ENCODE data around the gene NUBP2.

Gene NUBP2

GRCh38 chr16:1745900-1746692 lies 36.7 kb upstream of the NUBP2 start:
- no peak overlapping the region for H4K8ac ChIP-seq (ENCODE audit: low read depth, low read length)
- no peak overlapping the region for H3K4ac ChIP-seq (ENCODE audit: low read length)
- peaks cover 35 to 82% of the 10 kb centered on the region in 2 donors for H3K36me3 ChIP-seq (replicated peaks in 1 of 2; ENCODE audit: control insufficient read depth in 2 of 2, insufficient read depth in 2 of 2, low read length in 2 of 2)
- H2BK120ac ChIP-seq (ENCODE audit: low read depth, low read length) = no peak overlapping the region
- H3K9me3 ChIP-seq (replicated peaks in 1 of 2; ENCODE audit: control insufficient read depth in 2 of 2, insufficient read depth in 1 of 2, low read depth in 1 of 2, low read length in 2 of 2) = peaks cover 0 to 1% of the 10 kb centered on the region in 2 donors
- no peak for DNase-seq (ENCODE audit: low spot score)
- H4K91ac ChIP-seq (ENCODE audit: low read depth, low read length, poor library complexity) = no peak overlapping the region
- no peak overlapping the region for H3K14ac ChIP-seq (ENCODE audit: low read length)
- no peaks in the 10 kb centered on the region for H3K4me1 ChIP-seq (ENCODE audit: control insufficient read depth in 2 of 2, insufficient read depth in 1 of 2, low read depth in 1 of 2, low read length in 2 of 2)
- no peak overlapping the region for H3K18ac ChIP-seq (ENCODE audit: low read length)
- no peak overlapping the region for H2BK15ac ChIP-seq (ENCODE audit: low read length)
- no peak overlapping the region for H3K9ac ChIP-seq (ENCODE audit: low read depth, low read length, poor library complexity)
- H3K23ac ChIP-seq (ENCODE audit: low read depth, low read length, poor library complexity) = no peak overlapping the region
- H2BK12ac ChIP-seq (ENCODE audit: low read length) = peak overlapping the region; percentile 41
- no peak overlapping the region for H3K4me3 ChIP-seq (ENCODE audit: low read length in 2 of 2)
- H3K27ac ChIP-seq (replicated peaks; ENCODE audit: low read length) = no peak overlapping the region
- H2AFZ ChIP-seq (ENCODE audit: low read length) = no peak overlapping the region
- peaks cover 1% of the 10 kb centered on the region for H3K79me1 ChIP-seq (ENCODE audit: low read depth, low read length)
- no peak overlapping the region for H2BK5ac ChIP-seq (ENCODE audit: low read length)
- no peak overlapping the region for H2AK5ac ChIP-seq (ENCODE audit: low read depth, low read length)
- no peak overlapping the region for H3K4me2 ChIP-seq (ENCODE audit: insufficient read depth, low read length, poor library complexity, severe bottlenecking)
- WGBS, 2 donors (ENCODE audit: extremely low coverage in 2 of 2, insufficient read length in 2 of 2, insufficient replicate concordance in 1 of 2) = no CpG with 5 or more reads among the region's 29 CpGs
- no peaks in the 10 kb centered on the region for H3K27me3 ChIP-seq (ENCODE audit: control insufficient read depth in 3 of 3, insufficient read depth in 3 of 3, low read depth in 1 of 3, low read length in 3 of 3)

GRCh38 chr16:1746693-1747195 lies 36.0 kb upstream of the NUBP2 start:
- Histone ChIP-seq H3K4me2 (ENCODE audit: insufficient read depth, low read length, poor library complexity, severe bottlenecking) (no peak overlapping the region), H3K27ac (replicated peaks; ENCODE audit: low read length) (no peak overlapping the region), H3K9ac (ENCODE audit: low read depth, low read length, poor library complexity) (peak overlapping the region; percentile 44), H3K4ac (ENCODE audit: low read length) (no peak overlapping the region), H3K9me3 (replicated peaks in 1 of 2; ENCODE audit: control insufficient read depth in 2 of 2, insufficient read depth in 1 of 2, low read depth in 1 of 2, low read length in 2 of 2) (peaks cover 0 to 1% of the 10 kb centered on the region in 2 donors), H2BK12ac (ENCODE audit: low read length) (peak overlapping the region; percentile 41), H3K18ac (ENCODE audit: low read length) (no peak overlapping the region), H2BK120ac (ENCODE audit: low read depth, low read length) (no peak overlapping the region), H4K91ac (ENCODE audit: low read depth, low read length, poor library complexity) (no peak overlapping the region), H3K36me3 (replicated peaks in 1 of 2; ENCODE audit: control insufficient read depth in 2 of 2, insufficient read depth in 2 of 2, low read length in 2 of 2) (peaks cover 38 to 83% of the 10 kb centered on the region in 2 donors), H3K27me3 (ENCODE audit: control insufficient read depth in 3 of 3, insufficient read depth in 3 of 3, low read depth in 1 of 3, low read length in 3 of 3) (no peaks in the 10 kb centered on the region), H2AFZ (ENCODE audit: low read length) (no peak overlapping the region), H3K4me3 (ENCODE audit: low read length in 2 of 2) (no peak overlapping the region), H3K79me1 (ENCODE audit: low read depth, low read length) (peaks cover 1% of the 10 kb centered on the region), H3K23ac (ENCODE audit: low read depth, low read length, poor library complexity) (peak overlapping the region; percentile 65), H2BK5ac (ENCODE audit: low read length) (no peak overlapping the region), H3K4me1 (ENCODE audit: control insufficient read depth in 2 of 2, insufficient read depth in 1 of 2, low read depth in 1 of 2, low read length in 2 of 2) (no peaks in the 10 kb centered on the region), H2AK5ac (ENCODE audit: low read depth, low read length) (no peak overlapping the region), H3K14ac (ENCODE audit: low read length) (no peak overlapping the region), H2BK15ac (ENCODE audit: low read length) (no peak overlapping the region), H4K8ac (ENCODE audit: low read depth, low read length) (no peak overlapping the region)
- no peak for DNase-seq (ENCODE audit: low spot score)
- WGBS, 2 donors (ENCODE audit: extremely low coverage in 2 of 2, insufficient read length in 2 of 2, insufficient replicate concordance in 1 of 2) = no CpG with 5 or more reads among the region's 31 CpGs

DNA sequence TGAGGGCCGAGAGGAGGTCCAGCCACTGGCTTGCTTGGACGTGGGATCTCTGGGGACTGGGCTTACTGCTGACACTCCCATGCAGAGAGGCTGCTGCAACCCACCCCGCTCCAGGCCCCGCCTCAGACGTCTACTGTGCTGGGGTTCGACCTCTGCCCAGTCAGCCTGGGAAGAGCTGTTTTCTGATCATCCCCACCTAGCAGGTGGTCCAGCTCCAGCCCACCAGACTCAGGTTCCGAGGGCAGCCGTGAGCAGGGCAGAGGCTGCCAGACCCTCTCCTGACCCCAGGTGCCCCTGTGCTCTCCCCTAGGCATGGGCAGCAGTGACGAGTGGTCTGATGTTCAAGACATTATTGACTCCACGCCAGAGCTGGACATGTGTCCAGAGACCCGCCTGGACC lies 34.8 kb upstream of the NUBP2 start:
- H3K9ac ChIP-seq (ENCODE audit: low read depth, low read length, poor library complexity) = no peak overlapping the region
- no peak for DNase-seq (ENCODE audit: low spot score)
- H3K36me3 ChIP-seq (replicated peaks in 1 of 2; ENCODE audit: control insufficient read depth in 2 of 2, insufficient read depth in 2 of 2, low read length in 2 of 2) = peaks cover 45 to 87% of the 10 kb centered on the region in 2 donors
- WGBS, 2 donors (ENCODE audit: extremely low coverage in 2 of 2, insufficient read length in 2 of 2, insufficient replicate concordance in 1 of 2) = no CpG with 5 or more reads among the region's 11 CpGs
- H2BK120ac ChIP-seq (ENCODE audit: low read depth, low read length) = no peak overlapping the region
- H3K18ac ChIP-seq (ENCODE audit: low read length) = no peak overlapping the region
- peaks cover 0 to 1% of the 10 kb centered on the region in 2 donors for H3K9me3 ChIP-seq (replicated peaks in 1 of 2; ENCODE audit: control insufficient read depth in 2 of 2, insufficient read depth in 1 of 2, low read depth in 1 of 2, low read length in 2 of 2)
- peaks cover 1% of the 10 kb centered on the region for H3K79me1 ChIP-seq (ENCODE audit: low read depth, low read length)
- H3K27ac ChIP-seq (replicated peaks; ENCODE audit: low read length) = no peak overlapping the region
- no peak overlapping the region for H3K4ac ChIP-seq (ENCODE audit: low read length)
- H2AK5ac ChIP-seq (ENCODE audit: low read depth, low read length) = no peak overlapping the region
- H3K27me3 ChIP-seq (ENCODE audit: control insufficient read depth in 3 of 3, insufficient read depth in 3 of 3, low read depth in 1 of 3, low read length in 3 of 3) = no peaks in the 10 kb centered on the region
- H3K23ac ChIP-seq (ENCODE audit: low read depth, low read length, poor library complexity) = no peak overlapping the region
- no peak overlapping the region for H4K8ac ChIP-seq (ENCODE audit: low read depth, low read length)
- H2BK5ac ChIP-seq (ENCODE audit: low read length) = no peak overlapping the region
- no peak overlapping the region for H2BK12ac ChIP-seq (ENCODE audit: low read length)
- H3K4me3 ChIP-seq (ENCODE audit: low read length in 2 of 2) = no peak overlapping the region
- H3K14ac ChIP-seq (ENCODE audit: low read length) = no peak overlapping the region
- no peak overlapping the region for H3K4me2 ChIP-seq (ENCODE audit: insufficient read depth, low read length, poor library complexity, severe bottlenecking)
- no peak overlapping the region for H2AFZ ChIP-seq (ENCODE audit: low read length)
- H2BK15ac ChIP-seq (ENCODE audit: low read length) = no peak overlapping the region
- no peaks in the 10 kb centered on the region for H3K4me1 ChIP-seq (ENCODE audit: control insufficient read depth in 2 of 2, insufficient read depth in 1 of 2, low read depth in 1 of 2, low read length in 2 of 2)
- H4K91ac ChIP-seq (ENCODE audit: low read depth, low read length, poor library complexity) = no peak overlapping the region
